ENCODE results near the gene CALM3. TPM values are rescaled to one million over a fixed set of nuclear protein-coding genes. Genes with fewer than 3 reads are reported as not detected.

CALM3 gene
- total and polyA plus RNA-seq, 2 of the 13 experiments (the other 11 are each of a cell fraction or from before 2014, with no cell fraction given), result 239 to 258 TPM

DNA sequence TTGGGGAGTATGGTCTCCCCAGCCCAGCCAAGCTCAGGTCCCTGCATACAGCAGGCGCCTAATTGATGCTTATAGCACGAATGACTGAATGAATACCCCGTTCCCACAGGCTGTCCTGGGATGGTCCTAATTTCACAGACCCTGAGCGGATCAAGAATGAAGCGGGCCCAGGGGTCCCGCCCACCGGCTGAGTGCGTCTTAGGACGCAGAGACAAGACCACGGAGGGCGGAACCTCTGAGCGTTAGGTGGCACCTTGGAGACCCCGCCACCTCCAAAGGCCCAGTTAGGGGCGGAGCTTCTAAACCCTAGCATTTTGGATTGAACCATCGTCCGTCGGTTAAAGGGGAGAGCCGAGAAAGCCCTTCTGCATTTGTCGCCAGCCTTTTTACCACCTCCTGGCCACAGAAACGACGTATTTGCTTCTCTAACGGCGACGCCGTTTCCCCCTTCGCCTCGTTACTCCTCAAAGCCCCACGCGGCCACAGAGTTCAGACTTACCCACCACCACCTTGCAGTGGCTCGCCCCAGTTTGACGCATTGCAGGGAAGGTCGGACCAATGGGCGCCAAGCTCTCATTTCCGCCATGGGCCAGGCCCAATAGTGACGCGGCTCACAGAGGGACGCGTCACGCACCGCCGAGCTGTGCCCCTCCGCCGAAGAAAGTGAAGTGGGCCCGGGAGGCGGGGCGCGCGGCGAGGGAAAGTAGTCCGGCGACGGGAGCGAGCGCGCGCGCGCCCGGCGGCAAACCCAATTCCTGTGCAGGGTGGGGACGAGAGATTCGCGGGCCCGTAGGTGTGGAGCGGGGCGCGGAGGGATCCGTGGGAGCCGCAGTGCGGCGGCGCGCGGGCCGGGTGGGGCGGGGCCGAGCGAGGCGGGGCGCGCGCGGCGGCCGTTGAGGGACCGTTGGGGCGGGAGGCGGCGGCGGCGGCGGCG lies 479 bp upstream of the CALM3 start (continued):
- TF ChIP-seq, protein P1, sequence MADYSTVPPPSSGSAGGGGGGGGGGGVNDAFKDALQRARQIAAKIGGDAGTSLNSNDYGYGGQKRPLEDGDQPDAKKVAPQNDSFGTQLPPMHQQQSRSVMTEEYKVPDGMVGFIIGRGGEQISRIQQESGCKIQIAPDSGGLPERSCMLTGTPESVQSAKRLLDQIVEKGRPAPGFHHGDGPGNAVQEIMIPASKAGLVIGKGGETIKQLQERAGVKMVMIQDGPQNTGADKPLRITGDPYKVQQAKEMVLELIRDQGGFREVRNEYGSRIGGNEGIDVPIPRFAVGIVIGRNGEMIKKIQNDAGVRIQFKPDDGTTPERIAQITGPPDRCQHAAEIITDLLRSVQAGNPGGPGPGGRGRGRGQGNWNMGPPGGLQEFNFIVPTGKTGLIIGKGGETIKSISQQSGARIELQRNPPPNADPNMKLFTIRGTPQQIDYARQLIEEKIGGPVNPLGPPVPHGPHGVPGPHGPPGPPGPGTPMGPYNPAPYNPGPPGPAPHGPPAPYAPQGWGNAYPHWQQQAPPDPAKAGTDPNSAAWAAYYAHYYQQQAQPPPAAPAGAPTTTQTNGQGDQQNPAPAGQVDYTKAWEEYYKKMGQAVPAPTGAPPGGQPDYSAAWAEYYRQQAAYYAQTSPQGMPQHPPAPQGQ (CRISPR knock-in tag; IDR thresholded peaks at IDR 0.05; ENCODE audit: borderline replicate concordance), result no peak
- TF ChIP-seq NAIF1 (CRISPR knock-in tag; IDR thresholded peaks at IDR 0.05; ENCODE audit: borderline replicate concordance), result no peak
- no peak for TF ChIP-seq FOXA1 (IDR thresholded peaks at IDR 0.05)
- TF ChIP-seq FOXA1 (CRISPR knock-in tag; IDR thresholded peaks at IDR 0.05), result peak; percentile 40; the same call in 1 of the 2 replicates
- TF ChIP-seq, protein P2, sequence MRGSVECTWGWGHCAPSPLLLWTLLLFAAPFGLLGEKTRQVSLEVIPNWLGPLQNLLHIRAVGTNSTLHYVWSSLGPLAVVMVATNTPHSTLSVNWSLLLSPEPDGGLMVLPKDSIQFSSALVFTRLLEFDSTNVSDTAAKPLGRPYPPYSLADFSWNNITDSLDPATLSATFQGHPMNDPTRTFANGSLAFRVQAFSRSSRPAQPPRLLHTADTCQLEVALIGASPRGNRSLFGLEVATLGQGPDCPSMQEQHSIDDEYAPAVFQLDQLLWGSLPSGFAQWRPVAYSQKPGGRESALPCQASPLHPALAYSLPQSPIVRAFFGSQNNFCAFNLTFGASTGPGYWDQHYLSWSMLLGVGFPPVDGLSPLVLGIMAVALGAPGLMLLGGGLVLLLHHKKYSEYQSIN (CRISPR knock-in tag; IDR thresholded peaks at IDR 0.05; ENCODE audit: borderline replicate concordance), result no peak
- peak; percentile 86; the same call in 1 of the 2 replicates for TF ChIP-seq ZNF546 (CRISPR knock-in tag; conservative IDR thresholded peaks at IDR 0.05)
- TF ChIP-seq, protein P3, sequence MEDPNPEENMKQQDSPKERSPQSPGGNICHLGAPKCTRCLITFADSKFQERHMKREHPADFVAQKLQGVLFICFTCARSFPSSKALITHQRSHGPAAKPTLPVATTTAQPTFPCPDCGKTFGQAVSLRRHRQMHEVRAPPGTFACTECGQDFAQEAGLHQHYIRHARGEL (CRISPR knock-in tag; IDR thresholded peaks at IDR 0.05), result no peak
- TF ChIP-seq ZNF761 (CRISPR knock-in tag; conservative IDR thresholded peaks at IDR 0.05), result peak; percentile 71; the same call in 1 of the 2 replicates
- TF ChIP-seq, protein P4, sequence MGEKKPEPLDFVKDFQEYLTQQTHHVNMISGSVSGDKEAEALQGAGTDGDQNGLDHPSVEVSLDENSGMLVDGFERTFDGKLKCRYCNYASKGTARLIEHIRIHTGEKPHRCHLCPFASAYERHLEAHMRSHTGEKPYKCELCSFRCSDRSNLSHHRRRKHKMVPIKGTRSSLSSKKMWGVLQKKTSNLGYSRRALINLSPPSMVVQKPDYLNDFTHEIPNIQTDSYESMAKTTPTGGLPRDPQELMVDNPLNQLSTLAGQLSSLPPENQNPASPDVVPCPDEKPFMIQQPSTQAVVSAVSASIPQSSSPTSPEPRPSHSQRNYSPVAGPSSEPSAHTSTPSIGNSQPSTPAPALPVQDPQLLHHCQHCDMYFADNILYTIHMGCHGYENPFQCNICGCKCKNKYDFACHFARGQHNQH (CRISPR knock-in tag; IDR thresholded peaks at IDR 0.05), result peak; percentile 92
- peak; percentile 94 for TF ChIP-seq DMAP1 (CRISPR knock-in tag; IDR thresholded peaks at IDR 0.05)
- TF ChIP-seq, protein P5, sequence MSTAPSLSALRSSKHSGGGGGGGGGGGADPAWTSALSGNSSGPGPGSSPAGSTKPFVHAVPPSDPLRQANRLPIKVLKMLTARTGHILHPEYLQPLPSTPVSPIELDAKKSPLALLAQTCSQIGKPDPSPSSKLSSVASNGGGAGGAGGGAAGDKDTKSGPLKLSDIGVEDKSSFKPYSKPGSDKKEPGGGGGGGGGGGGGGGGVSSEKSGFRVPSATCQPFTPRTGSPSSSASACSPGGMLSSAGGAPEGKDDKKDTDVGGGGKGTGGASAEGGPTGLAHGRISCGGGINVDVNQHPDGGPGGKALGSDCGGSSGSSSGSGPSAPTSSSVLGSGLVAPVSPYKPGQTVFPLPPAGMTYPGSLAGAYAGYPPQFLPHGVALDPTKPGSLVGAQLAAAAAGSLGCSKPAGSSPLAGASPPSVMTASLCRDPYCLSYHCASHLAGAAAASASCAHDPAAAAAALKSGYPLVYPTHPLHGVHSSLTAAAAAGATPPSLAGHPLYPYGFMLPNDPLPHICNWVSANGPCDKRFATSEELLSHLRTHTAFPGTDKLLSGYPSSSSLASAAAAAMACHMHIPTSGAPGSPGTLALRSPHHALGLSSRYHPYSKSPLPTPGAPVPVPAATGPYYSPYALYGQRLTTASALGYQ (CRISPR knock-in tag; IDR thresholded peaks at IDR 0.05), result no peak; the same call in 1 of the 2 replicates
- TF ChIP-seq BHLHE40 (IDR thresholded peaks at IDR 0.05; ENCODE audit: low read length), result peak; percentile 96
- no peak for TF ChIP-seq GTF3A (CRISPR knock-in tag; conservative IDR thresholded peaks at IDR 0.05)
- TF ChIP-seq ZNF460 (CRISPR knock-in tag; IDR thresholded peaks at IDR 0.05; ENCODE audit: borderline replicate concordance), result no peak
- no peak for TF ChIP-seq BORCS8-MEF2B (CRISPR knock-in tag; IDR thresholded peaks at IDR 0.05)
- no peak for TF ChIP-seq NFATC3 (CRISPR knock-in tag; IDR thresholded peaks at IDR 0.05)
- TF ChIP-seq ZNF816 (CRISPR knock-in tag; IDR thresholded peaks at IDR 0.05; ENCODE audit: borderline replicate concordance), result no peak
- TF ChIP-seq ATM (IDR thresholded peaks at IDR 0.05; ENCODE audit: borderline replicate concordance), result no peak
- TF ChIP-seq GABPB1 (CRISPR knock-in tag; IDR thresholded peaks at IDR 0.05), result peak; percentile 87
- TF ChIP-seq ZNF282 (IDR thresholded peaks at IDR 0.05; ENCODE audit: partially characterized antibody), result no peak
- TF ChIP-seq, protein P6, sequence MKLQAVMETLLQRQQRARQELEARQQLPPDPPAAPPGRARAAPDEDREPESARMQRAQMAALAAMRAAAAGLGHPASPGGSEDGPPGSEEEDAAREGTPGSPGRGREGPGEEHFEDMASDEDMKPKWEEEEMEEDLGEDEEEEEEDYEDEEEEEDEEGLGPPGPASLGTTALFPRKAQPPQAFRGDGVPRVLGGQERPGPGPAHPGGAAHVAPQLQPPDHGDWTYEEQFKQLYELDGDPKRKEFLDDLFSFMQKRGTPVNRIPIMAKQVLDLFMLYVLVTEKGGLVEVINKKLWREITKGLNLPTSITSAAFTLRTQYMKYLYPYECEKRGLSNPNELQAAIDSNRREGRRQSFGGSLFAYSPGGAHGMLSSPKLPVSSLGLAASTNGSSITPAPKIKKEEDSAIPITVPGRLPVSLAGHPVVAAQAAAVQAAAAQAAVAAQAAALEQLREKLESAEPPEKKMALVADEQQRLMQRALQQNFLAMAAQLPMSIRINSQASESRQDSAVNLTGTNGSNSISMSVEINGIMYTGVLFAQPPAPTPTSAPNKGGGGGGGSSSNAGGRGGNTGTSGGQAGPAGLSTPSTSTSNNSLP (IDR thresholded peaks at IDR 0.05; ENCODE audit: low read depth, low read length), result no peak
- TF ChIP-seq STAT5B (CRISPR knock-in tag; IDR thresholded peaks at IDR 0.05), result peak; percentile 84; the same call in 1 of the 2 replicates

All from HepG2 (cell line).